Activated T-cell treated with anti-CD3 and anti-CD28 coated beads for 4 hours (primary cell): ENCODE data around the gene SLC24A4.
"Not testable (repeated sequence)": the region's sequence is repeated elsewhere in the genome, so short reads cannot be mapped to it uniquely, and the experiment has no call there.

ENCODE experiments used
- DNase-seq: peaks from one replicate; pipeline ENCODE4 v3.0.0-alpha.2; 2020

SLC24A4 gene

GRCh38 chr14:92373336-92373735, 50.4 kb downstream of the SLC24A4 start:
- DNase-seq: no peak

GRCh38 chr14:92380131-92380530, 57.2 kb downstream of the SLC24A4 start:
- no peak for DNase-seq

- no peak for DNase-seq
Observed at GRCh38 chr14:92380582-92380981, 57.6 kb downstream of the SLC24A4 start.

- no peak for DNase-seq
Observed at GRCh38 chr14:92382677-92383076, 59.7 kb downstream of the SLC24A4 start.

- DNase-seq: no peak
Observed at GRCh38 chr14:92383805-92384204, 60.8 kb downstream of the SLC24A4 start.

GRCh38 chr14:92384461-92385133, 61.6 kb downstream of the SLC24A4 start:
- no peak for DNase-seq

GRCh38 chr14:92385561-92385960, 62.6 kb downstream of the SLC24A4 start:
- no peak for DNase-seq

- DNase-seq: no peak
Observed at GRCh38 chr14:92386165-92386564, 63.2 kb downstream of the SLC24A4 start.

GRCh38 chr14:92386637-92387036, 63.7 kb downstream of the SLC24A4 start:
- DNase-seq: no peak

GRCh38 chr14:92387578-92387977, 64.6 kb downstream of the SLC24A4 start:
- no peak for DNase-seq

- DNase-seq: no peak
Observed at GRCh38 chr14:92389598-92390158, 66.7 kb downstream of the SLC24A4 start.

GRCh38 chr14:92391726-92392125, 68.8 kb downstream of the SLC24A4 start:
- no peak for DNase-seq

- DNase-seq: no peak
Observed at GRCh38 chr14:92392711-92393110, 69.7 kb downstream of the SLC24A4 start.

GRCh38 chr14:92397150-92397952, 74.4 kb downstream of the SLC24A4 start:
- no peak for DNase-seq

- DNase-seq: no peak
Observed at GRCh38 chr14:92397953-92398564, 75.1 kb downstream of the SLC24A4 start.

- DNase-seq: no peak
Observed at GRCh38 chr14:92398888-92399636, 76.1 kb downstream of the SLC24A4 start.

GRCh38 chr14:92400579-92401444, 77.8 kb downstream of the SLC24A4 start:
- DNase-seq: no peak

GRCh38 chr14:92401561-92401960, 78.6 kb downstream of the SLC24A4 start:
- DNase-seq: no peak

- DNase-seq: not testable (repeated sequence)
Observed at GRCh38 chr14:92402500-92402899, 79.5 kb downstream of the SLC24A4 start.

- DNase-seq: no peak
Observed at GRCh38 chr14:92404018-92404417, 81.1 kb downstream of the SLC24A4 start.

- no peak for DNase-seq
Observed at GRCh38 chr14:92404421-92404820, 81.5 kb downstream of the SLC24A4 start.

- DNase-seq: no peak
Observed at GRCh38 chr14:92404938-92405337, 82.0 kb downstream of the SLC24A4 start.
